Measurements from ENCODE around the gene SVIL.

GRCh38 chr10:29530112-29530976 lies 104.4 kb downstream of the SVIL start:
- TF ChIP-seq POLR2AphosphoS5 (IDR thresholded peaks at IDR 0.05) (no peak), CTCF (IDR thresholded peaks at IDR 0.05) (no peak), POLR2A (IDR thresholded peaks at IDR 0.05) (no peak), EP300 (IDR thresholded peaks at IDR 0.05) (no peak)
